AG08395 (cell line): ENCODE data around the gene CD44.

ENCODE experiments used
- DNase-seq: peaks from one replicate; pipeline ENCODE4 v3.0.0; 2012; ENCODE audit warnings: mixed read lengths, low spot score

Gene CD44

GRCh38 chr11:35158701-35159510 lies 19.9 kb downstream of the CD44 start:
- DNase-seq: no peak

- DNase-seq: no peak
These were observed 21.4 kb downstream of the CD44 start for GRCh38 chr11:35160246-35160824.

DNA sequence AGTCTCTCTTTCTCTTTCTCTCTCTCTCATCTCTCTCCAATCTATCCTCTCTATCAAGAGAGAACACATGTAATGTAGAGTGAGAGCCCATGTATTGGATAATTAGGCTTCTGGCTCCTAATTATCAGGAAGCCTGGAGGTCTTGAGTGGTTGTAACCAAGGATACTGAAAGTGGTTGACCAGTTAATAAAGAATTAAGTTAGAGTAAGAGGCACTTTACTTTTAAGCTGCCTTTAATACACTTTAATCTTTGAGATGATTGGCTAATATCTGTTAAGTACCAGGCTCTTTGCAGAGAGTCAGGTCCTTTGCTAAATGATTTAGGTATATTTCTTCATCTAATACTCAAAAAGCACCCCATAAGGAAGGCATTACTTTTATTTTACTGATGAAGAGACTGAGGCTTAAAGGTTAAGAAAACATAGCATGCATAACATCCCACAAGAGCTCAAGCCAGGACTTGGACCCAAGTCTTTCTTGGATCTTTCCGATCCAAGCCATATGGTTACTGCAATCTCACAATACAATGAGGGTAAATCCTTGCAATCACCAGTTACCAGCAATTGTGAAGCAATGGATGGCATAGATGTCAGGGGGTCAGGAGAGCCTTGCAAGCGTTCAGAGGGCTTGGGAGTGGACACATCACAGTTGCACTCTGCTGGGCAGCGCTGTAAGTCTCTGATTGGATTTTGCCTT lies 22.1 kb downstream of the CD44 start:
- no peak for DNase-seq

DNA sequence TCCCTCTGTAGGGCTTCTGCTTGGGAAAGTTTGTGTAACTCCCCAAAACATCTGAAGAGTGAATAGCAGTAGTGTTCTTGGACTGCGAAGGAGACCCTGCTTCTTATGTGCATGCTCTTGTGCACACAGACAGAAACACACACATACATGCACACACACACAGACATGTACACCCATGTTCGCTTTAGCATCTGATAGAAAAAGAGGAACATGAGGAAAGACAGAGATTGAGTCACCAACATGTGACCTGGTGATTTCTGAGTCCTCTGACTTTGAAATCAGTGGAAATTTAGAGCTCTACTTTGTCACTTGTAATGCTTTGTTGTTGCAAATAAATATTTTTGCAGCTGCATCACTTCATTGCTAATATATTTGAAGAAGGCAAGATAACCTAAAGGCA lies 23.8 kb downstream of the CD44 start:
- no peak for DNase-seq

- DNase-seq: no peak
These were observed 24.2 kb downstream of the CD44 start for GRCh38 chr11:35163209-35163608.

- DNase-seq: no peak
These were observed 24.9 kb downstream of the CD44 start for GRCh38 chr11:35163702-35164496.

- no peak for DNase-seq
These were observed 26.1 kb downstream of the CD44 start for GRCh38 chr11:35165030-35165422.

GRCh38 chr11:35165423-35166368 lies 26.7 kb downstream of the CD44 start:
- peak; percentile 78 for DNase-seq

GRCh38 chr11:35166369-35167360 lies 27.7 kb downstream of the CD44 start:
- peak; percentile 89 for DNase-seq

GRCh38 chr11:35167426-35167954 lies 28.5 kb downstream of the CD44 start:
- peak; percentile 49 for DNase-seq

GRCh38 chr11:35168671-35169070 lies 29.7 kb downstream of the CD44 start:
- no peak for DNase-seq

DNA sequence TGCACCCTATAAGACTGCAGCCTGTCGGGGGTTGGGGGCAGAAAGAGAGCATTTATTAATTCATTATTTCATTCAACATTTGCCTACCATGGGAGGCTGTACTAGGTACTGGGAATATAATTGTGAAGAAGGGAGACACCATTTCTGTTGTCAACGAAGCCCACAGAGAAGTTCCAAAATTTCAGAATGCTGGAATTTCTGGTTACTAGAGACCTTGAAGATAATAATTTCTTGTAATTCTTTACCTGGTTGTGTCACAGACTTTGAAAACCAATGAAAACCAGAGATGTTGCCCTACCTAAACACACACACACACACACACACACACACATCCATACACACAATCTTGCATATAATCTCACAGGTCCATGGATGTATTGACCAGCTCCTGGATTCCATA lies 30.1 kb downstream of the CD44 start:
- no peak for DNase-seq

DNA sequence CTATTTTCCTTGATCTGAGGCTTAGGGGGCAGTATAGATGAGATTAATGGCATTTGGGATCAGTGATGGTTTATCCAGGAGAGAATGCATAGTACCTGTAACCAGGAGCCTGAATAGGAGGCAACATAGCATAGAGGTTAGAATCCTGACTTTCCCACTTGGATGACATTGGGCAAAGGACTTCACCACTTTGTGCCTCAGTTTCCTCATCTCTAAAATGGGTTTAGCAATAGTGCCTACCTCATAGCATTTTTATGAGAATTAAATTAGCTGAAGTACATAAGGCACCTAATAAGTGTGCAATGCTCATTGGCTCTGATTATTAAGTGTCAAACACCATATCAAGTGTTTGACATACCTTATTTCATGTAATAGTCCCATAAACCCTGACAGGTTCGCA lies 30.8 kb downstream of the CD44 start:
- DNase-seq: no peak

DNA sequence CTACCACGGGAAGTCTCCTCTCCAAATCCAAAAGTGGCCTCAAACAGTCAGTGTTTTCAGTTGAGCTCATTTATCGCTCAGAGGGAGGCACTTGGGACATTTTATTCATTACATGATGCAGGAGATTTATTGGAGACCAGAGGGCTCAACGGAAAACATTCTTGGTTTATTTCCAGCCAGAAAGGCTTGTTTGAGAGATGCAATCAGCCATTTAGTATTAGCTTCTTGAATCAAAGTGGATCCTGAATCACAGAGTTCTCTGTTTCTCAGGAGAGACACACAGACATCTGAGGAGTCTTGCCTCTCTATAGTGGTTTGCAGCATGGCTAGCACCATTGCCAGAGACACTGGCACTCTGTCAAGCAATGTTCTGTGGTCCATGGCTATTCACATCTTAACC lies 31.5 kb downstream of the CD44 start:
- peak; percentile 32 for DNase-seq

- no peak for DNase-seq
These were observed 32.3 kb downstream of the CD44 start for GRCh38 chr11:35171226-35171625.

GRCh38 chr11:35173011-35173511 lies 34.1 kb downstream of the CD44 start:
- no peak for DNase-seq

DNA sequence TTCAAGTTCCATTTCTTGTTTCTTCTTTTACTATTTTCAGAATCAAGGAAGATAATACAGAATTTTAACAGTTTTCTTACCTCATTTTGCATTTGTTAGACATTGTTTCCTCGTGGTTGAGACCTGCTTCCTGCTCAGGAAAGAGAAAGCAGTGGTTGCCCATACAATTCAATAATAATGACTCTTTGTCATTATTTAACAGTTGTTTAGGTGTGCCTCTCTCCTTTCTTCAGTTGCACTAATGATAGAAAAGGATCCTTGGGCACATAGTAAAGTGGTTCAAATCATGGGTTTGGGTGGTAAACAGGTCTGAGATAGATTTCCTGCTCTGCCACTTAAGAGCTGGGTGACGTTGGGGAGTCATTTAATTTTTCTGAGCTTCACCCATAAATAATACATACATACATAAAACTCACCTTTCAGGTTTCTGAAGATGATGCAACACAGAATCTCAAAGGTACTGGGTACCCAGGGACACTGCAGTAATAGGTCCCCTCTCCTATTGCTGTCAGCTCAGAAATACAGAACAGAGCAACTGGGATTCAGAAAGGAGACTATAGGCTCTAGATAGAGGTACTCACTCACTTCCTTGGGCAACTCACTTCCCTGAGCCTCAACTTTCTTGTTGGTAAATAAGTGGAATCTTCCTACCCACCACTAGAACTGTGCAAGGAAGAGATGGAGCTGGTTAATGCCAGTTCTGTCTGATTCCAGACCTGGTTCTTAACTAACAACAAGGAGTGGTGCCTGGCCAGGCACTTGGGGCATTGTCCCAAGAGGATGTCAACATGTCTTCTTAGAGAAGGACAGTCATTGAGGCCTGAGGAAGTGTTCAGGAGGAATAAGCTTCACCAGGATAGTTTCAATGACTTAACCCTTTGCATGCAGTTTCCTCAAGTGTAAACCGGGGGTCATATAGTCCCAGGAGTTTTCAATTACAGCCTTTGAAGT lies 34.9 kb downstream of the CD44 start:
- no peak for DNase-seq

GRCh38 chr11:35174666-35175065 lies 35.7 kb downstream of the CD44 start:
- DNase-seq: peak; percentile 58
